ENCODE data around the gene SLC38A8.
A peak's percentile ranks its signal among the peaks of the same experiment; 100 is the strongest.

SLC38A8 gene

GRCh38 chr16:83968306-83968851 lies 74.2 kb downstream of the SLC38A8 start:
- DNase-seq (ENCODE audit: low read depth), result no peak
- peak overlapping the region; percentile 35 for H3K4me3 ChIP-seq (ENCODE audit: low read length)
- no peak for TF ChIP-seq CTCF (conservative IDR thresholded peaks at IDR 0.05; ENCODE audit: low read length)

GRCh38 chr16:83967838-83968305 lies 74.7 kb downstream of the SLC38A8 start, which contains the start of gene NECAB2:
Gene NECAB2 (plus strand): TSS chr16:83968244. CDS start chr16:83968649, 405 bp downstream.
- DNase-seq (ENCODE audit: low read depth), result peak; percentile 12
- H3K4me3 ChIP-seq (ENCODE audit: low read length), result peak within 1 kb of the TSS; percentile 35
- TF ChIP-seq CTCF (conservative IDR thresholded peaks at IDR 0.05; ENCODE audit: low read length), result peak; percentile 41

GRCh38 chr16:83967091-83967490 lies 75.5 kb downstream of the SLC38A8 start:
- H3K4me3 ChIP-seq (ENCODE audit: low read length), result no peak overlapping the region
- no peak for TF ChIP-seq CTCF (conservative IDR thresholded peaks at IDR 0.05; ENCODE audit: low read length)
- DNase-seq (ENCODE audit: low read depth), result no peak

- no peak for TF ChIP-seq CTCF (conservative IDR thresholded peaks at IDR 0.05; ENCODE audit: low read length)
- no peak overlapping the region for H3K4me3 ChIP-seq (ENCODE audit: low read length)
- DNase-seq (ENCODE audit: low read depth), result no peak
These were observed 76.4 kb downstream of the SLC38A8 start for GRCh38 chr16:83966153-83966696.

- no peak for DNase-seq (ENCODE audit: low read depth)
- no peak for TF ChIP-seq CTCF (conservative IDR thresholded peaks at IDR 0.05; ENCODE audit: low read length)
- no peak overlapping the region for H3K4me3 ChIP-seq (ENCODE audit: low read length)
These were observed 77.0 kb downstream of the SLC38A8 start for GRCh38 chr16:83965444-83966152.

- no peak overlapping the region for H3K4me3 ChIP-seq (ENCODE audit: low read length)
- DNase-seq (ENCODE audit: low read depth), result no peak
- TF ChIP-seq CTCF (conservative IDR thresholded peaks at IDR 0.05; ENCODE audit: low read length), result no peak
These were observed 77.7 kb downstream of the SLC38A8 start for GRCh38 chr16:83964684-83965443.

All from AG10803 (cell line).